HG03025 (cell line): ENCODE results near the gene CNTNAP2.
"Not testable (repeated sequence)": the region's sequence is repeated elsewhere in the genome, so short reads cannot be mapped to it uniquely, and the experiment has no call there.

ENCODE experiments used
- ATAC-seq: cut with Tn5 transposase; IDR thresholded peaks from one replicate; pipeline ENCODE4 v1.9.1; 2021; ENCODE audit warnings: mild to moderate bottlenecking, moderate library complexity; ENCODE audit not compliant: unreplicated experiment, low FRiP score

The CNTNAP2 gene

GRCh38 chr7:148419856-148420832, 2303.5 kb downstream of the CNTNAP2 start:
- ATAC-seq = peak; percentile 64

GRCh38 chr7:148422030-148422429, 2305.4 kb downstream of the CNTNAP2 start:
- ATAC-seq = no peak

DNA sequence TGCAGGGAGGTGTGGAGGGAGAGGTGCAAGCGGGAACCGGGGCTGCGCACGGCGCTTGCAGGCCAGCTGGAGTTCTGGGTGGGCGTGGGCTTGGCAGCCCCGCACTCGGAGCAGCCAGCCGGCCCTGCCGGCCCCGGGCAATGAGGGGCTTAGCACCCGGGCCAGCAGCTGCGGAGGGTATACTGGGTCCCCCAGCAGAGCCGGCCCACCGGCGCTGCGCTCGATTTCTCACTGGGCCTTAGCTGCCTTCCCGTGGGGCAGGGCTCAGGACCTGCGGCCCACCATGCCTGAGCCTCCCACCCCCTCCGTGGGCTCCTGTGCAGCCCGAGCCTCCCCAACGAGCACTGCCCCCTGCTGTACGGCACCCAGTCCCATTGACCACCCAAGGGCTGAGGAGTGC, 2309.8 kb downstream of the CNTNAP2 start:
- not testable (repeated sequence) for ATAC-seq

- not testable (repeated sequence) for ATAC-seq
Measured at GRCh38 chr7:148430690-148431089, 2314.1 kb downstream of the CNTNAP2 start.

GRCh38 chr7:148433521-148434180, 2317.1 kb downstream of the CNTNAP2 start:
- no peak for ATAC-seq

- no peak for ATAC-seq
Measured at GRCh38 chr7:148434181-148434757, 2317.7 kb downstream of the CNTNAP2 start.

- no peak for ATAC-seq
Measured at GRCh38 chr7:148434887-148435286, 2318.3 kb downstream of the CNTNAP2 start.

- ATAC-seq = no peak
Measured at GRCh38 chr7:148435715-148436114, 2319.1 kb downstream of the CNTNAP2 start.

GRCh38 chr7:148436135-148436534, 2319.5 kb downstream of the CNTNAP2 start:
- no peak for ATAC-seq

DNA sequence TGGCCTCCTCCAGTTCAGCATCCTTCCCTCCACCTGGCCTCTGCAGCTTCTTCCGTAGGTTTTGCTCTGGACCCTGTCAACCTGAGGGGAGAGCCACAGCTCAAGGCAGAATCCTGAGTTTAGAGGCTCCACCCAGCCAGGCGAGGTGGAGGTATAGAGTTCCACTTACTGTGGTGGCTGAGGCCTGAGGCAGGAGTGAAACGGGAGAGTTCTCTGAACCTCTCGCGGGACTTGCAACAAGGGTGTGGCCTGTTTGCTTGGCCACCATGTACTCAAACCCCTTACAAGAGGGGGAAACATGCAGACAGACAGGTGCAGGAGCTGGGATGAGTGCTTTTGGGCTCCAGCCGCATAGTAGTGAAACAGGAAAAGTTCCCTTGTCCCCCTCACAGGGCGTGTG, 2320.0 kb downstream of the CNTNAP2 start:
- no peak for ATAC-seq

GRCh38 chr7:148437043-148437442, 2320.4 kb downstream of the CNTNAP2 start:
- ATAC-seq = no peak

DNA sequence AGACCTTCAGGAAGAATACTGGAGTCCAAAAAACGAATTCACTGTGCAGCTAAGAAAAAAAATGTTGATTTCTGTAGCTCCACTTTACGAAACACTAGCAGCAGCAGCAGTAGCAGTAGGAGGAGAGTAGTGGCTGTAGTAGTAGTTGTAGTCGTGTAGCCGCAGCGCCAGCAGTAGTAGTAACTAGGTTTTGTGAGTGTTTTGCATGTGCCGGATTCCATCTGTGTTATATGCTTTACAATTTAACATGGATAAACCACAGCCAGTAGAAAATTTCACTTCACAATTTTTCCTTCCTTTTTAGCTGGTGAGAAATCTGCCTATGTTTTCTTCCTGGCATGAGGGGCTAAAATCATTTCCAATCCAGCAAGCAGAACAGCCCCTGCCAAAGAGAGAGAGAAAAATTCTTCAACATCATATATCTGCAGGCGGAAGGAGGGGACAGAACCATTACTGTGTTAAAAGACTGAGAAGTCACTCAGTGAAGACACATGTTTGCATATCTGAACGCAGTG, 2325.6 kb downstream of the CNTNAP2 start:
- ATAC-seq = no peak

- ATAC-seq = no peak
Measured at GRCh38 chr7:148442933-148443332, 2326.3 kb downstream of the CNTNAP2 start.

- no peak for ATAC-seq
Measured at GRCh38 chr7:148445260-148446044, 2328.9 kb downstream of the CNTNAP2 start.

DNA sequence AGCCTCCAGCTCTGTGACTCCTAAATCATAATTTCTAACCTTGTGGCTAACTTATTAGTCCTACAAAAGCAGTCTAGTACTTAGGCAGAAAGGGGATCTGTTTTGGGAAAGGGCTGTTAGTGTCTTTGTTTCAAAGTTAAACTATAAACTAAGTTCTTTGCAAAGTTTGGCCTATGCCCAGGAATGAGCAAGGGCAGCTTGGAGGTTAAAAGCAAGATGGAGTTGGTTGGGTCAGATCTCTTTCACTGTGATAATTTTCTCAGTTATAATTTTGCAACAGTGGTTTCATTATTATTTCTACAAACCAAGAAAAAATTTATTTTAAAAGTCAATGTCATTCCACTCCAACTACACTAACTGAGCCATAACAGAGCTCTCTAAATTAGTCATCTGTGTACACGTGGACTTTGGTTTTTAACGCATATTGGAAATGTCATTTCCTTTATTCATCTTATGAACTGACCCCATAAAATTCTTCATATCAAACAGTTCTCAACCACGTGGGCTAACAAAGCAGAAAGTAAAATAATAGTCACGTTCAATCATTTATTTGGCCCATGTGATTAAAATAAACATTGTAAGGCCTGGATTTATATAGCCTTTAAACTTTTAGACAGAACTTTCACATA, 2330.7 kb downstream of the CNTNAP2 start:
- ATAC-seq = peak; percentile 84

DNA sequence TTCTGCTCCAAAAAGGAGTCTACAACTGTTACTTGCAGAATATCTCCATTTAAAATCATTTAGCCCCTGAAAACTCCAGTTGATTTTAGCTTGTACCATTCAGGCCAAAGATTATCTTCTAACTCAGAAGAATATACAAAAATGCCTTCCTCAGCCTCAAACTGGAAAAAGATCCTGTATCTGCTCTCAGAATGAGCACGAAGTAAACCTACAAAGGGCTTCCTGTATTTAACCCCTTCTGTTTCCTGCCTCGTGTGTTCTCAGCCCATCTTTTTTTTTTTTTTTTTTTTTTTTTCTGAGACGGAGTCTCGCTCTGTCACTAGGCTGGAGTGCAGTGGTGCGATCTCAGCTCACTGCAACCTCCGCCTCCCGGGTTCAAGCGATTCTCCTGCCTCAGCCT, 2334.9 kb downstream of the CNTNAP2 start:
- not testable (repeated sequence) for ATAC-seq

DNA sequence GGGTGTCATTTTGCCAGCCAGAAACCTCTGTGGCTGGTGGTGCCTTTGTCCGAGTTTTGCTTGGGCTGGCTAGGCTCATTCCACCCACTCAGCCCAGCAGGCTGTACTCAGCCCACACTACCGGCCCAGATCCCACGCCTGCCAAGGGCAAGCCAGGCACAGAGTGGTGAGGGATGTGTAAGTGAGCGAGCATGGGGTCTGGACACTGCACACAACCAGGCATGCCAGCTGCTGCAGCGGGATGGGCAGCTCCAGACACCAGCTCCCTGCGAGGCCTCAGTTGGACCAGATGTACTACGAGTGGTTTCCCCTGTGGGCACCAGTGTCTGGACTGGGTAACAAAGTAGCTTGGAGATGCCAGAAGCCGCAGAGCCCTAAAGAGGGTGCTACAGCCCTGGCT, 2339.8 kb downstream of the CNTNAP2 start:
- no peak for ATAC-seq

DNA sequence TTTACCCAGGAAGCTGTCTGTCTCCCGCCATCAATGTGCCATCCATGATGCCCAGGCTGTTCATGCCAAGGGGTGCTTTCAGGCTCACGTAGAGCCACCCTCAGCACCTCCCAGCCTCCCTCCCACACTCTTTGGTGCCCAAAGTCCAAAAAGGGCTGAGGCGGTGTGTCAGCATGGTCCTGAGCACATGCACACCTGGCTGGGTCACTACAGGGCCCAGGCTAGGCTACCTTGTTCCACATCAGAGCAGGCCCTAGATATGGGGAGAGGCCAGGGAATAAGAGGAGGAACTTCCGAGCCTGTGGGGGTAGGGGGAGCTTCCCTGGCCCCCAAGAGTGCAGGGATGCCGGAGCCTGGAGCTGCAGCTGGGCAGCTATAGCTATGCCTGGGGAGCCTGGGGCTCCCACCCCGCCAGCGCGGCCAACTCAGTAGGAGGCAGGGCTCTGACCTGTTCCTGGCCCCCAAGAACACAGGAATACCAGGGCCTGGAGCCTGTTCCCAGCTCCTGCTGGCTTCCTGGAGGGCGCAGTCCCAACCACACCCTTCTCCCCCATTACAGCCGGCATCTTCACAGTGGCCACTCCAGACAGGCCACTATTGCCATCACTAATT, 2340.8 kb downstream of the CNTNAP2 start:
- no peak for ATAC-seq

- ATAC-seq = no peak
Measured at GRCh38 chr7:148458263-148458662, 2341.7 kb downstream of the CNTNAP2 start.
